Measurements from ENCODE around the gene TSPAN33.
"Not testable (repeated sequence)": the region's sequence is repeated elsewhere in the genome, so short reads cannot be mapped to it uniquely, and the experiment has no call there.

TSPAN33 gene

GRCh38 chr7:129170441-129171021 is 26.0 kb downstream of the TSPAN33 start:
- DNase-seq (ENCODE audit: low spot score), result no peak

DNA sequence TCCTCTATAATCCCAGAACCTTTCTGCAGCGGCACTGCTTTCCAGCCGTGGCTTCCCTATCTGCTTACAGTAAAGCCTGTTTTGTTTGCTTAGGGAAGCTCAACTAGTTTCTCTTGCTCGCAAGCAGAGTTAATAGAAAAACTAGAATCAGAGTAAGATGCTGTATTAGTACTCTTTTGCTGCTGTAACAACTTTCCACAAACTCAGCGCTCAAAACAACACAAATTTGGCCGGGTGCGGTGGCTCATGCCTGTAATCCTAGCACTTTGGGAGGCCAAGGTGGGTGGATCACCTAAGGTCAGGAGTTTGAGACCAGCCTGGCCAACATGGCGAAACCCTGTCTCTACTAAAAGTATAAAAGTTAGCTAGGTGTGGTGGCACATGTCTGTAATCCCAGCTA is 29.4 kb downstream of the TSPAN33 start:
- not testable (repeated sequence) for DNase-seq (ENCODE audit: low spot score)

DNA sequence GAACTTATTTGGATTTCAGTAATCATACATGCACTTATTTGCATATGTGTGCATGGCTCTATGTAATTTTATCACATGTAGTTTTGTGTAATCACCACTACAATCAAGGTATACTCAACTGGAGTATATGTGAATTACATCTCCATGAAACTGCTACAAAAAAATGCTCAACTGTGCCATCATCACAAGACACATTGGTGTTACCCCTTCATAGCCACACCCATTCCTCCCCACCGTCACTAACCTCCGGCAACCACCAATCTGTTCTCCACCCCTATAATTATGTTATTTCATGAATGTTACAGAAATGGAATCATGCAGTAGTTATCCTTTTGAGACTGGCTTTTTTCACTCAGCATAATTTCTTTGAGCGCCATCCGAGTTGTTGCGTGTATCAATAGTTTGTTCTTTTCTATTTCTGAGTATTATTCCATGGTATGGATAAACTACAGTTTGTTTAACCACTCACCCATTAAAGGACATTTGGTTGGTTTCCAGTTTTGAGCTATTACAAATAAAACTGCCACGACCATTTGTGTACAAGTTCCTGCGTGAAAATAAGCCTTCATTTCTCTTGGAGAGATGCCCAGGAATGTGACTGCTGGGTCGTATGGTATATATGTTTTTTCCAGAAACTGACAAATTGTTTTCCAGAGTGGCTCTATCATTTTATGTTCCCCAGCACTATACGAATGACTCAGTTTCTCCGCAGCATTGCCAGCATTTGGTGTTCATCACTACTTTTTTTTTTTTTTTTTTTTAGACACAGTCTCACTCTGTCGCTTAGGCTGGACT is 32.6 kb downstream of the TSPAN33 start:
- DNase-seq (ENCODE audit: low spot score), result no peak

DNA sequence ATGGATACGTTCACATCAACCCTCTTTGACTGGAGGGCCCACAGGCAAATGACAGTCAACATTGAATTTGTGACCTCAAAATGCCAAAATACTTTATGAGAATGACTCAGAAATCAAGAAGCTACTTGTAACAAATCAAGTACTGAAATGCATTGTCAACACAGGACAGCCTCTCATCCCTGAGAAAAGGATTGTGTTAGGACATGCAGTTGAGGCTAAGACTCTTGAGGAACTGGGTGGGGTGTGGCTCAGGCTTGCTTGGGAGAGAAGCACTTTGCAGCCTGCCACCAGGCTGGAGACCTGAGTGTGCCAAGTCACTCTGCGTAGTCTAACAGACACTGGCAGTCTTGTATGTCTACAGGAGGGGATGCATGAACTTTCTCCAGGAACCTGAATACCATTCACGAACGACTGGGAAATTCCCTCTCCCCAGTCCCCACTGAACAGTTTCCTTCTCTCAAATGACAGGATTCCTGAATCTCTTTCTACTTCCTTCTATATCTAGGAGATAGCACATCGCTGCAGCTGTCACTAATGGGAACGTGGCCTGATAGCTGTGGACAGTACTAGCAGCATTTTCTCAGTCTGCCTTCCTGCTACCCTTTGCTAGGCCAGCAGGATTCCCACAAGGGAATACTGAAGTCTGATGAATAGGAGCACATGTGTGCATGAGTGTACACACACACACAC is 40.6 kb downstream of the TSPAN33 start:
- DNase-seq (ENCODE audit: low spot score), result no peak

GRCh38 chr7:129186749-129187260 is 42.3 kb downstream of the TSPAN33 start:
- no peak for DNase-seq (ENCODE audit: low spot score)

GRCh38 chr7:129187681-129188371 is 43.3 kb downstream of the TSPAN33 start:
- DNase-seq (ENCODE audit: low spot score), result no peak

GRCh38 chr7:129188372-129188891 is 43.9 kb downstream of the TSPAN33 start, which contains the start of gene SMO:
TSS of gene SMO (plus strand) at chr7:129188633. CDS start at chr7:129189152, 519 bp downstream.
- no peak for DNase-seq (ENCODE audit: low spot score)

GRCh38 chr7:129188892-129189660 is 44.6 kb downstream of the TSPAN33 start:
- no peak for DNase-seq (ENCODE audit: low spot score)

DNA sequence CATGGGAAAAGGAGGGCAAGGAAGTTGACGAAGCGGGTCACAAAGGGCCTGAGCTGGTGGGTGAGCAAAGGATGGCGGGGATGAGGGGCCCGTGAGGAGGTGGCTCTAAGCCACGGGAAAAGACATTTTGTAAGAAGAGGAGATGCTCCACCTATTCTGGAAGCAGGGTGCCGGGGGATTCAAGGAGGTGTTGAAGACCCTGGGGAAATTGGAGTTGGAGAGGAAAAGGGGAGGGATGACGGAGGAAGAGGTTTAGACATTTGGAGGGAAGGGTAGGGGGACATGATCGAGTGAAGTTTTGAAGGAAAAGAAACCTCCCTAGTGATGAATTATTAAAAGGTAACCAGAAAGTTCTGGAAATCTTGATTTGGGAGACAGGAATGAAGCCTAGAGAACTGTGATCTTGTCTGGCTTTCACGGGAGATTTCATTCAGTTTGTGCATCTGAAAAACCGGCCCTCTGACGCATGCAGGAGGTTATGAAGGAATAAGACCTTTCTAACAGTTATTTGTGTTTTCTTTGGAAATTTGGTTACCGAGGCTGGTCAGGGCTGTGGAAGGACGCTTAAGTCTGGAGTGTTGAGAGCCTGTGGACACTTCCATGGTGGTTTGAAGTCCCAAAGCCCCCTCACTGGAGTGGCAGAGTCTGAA is 45.3 kb downstream of the TSPAN33 start:
- no peak for DNase-seq (ENCODE audit: low spot score)

DNA sequence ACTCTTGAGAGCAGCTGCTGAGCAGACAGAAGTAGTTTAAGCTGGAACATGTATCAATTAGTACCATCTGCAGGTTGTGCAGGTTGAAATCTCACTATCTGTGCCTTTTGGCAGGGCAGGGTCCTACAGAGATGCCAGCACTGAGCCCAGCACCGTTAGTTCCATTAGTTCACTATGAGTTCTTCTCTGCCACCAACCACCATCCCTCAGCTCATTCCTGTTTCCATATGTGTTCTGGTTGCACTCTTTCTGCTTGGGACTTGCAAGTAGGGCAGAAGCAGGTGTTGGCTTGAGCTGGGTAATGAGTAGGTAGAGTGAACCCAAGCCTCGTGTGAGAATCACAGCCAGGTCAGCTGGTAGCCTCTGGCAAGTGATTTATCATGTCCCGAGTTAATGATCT is 46.8 kb downstream of the TSPAN33 start:
- no peak for DNase-seq (ENCODE audit: low spot score)

GRCh38 chr7:129193892-129194291 is 49.4 kb downstream of the TSPAN33 start:
- DNase-seq (ENCODE audit: low spot score), result no peak

GRCh38 chr7:129197771-129198170 is 53.3 kb downstream of the TSPAN33 start:
- DNase-seq (ENCODE audit: low spot score), result no peak

DNA sequence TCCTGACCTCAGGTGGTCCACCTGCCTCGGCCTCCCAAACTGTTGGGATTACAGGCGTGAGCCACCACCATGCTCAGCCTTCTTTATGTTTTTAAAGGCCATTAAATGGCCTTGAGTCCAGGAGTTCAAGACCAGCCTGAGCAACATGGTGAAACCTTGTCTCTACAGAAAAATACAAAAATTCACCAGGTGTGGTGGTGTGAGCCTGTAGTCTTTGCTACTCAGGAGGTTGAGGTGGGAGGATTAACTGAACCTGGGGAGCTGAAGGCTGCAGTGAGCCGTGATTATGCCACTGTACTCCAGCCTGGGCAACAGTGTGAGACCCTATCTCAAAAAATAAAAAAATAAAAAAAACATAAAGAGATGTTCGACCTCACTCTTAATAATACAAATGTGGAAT is 54.9 kb downstream of the TSPAN33 start:
- DNase-seq (ENCODE audit: low spot score), result no peak

DNA sequence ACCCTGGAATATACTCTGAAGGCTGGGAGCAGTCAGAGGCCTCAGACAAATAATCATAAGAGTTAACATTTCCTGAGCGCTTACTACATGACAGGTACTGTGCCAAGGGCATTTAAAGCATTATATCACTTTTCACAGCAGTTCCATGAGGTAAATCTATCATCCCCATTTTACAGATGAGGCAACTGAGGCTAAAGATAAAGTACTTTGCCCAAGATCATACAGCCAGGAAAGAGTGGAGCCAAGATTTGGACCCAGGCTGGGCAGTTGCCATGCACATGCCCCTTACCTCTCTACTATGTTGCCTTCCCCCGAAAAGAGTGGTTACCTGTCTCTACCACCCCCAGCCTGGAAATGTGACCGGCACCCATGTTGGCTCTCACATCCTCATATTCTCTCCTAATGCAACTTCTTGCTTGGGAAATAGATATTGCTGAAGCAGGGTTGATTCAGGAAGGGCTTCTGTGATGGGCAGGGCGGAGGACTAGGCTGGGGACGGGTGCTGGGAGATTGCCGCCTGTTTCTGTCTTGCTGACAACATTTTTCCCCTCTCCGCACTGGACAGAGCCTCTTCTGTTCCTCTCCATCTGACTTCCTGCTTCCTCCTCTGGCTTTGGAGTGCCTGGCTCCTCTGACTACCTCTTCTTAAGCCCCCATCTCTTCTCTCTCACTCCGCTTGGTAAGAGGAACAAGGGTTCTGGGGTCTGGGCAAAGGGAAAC is 57.7 kb downstream of the TSPAN33 start:
- DNase-seq (ENCODE audit: low spot score), result no peak

DNA sequence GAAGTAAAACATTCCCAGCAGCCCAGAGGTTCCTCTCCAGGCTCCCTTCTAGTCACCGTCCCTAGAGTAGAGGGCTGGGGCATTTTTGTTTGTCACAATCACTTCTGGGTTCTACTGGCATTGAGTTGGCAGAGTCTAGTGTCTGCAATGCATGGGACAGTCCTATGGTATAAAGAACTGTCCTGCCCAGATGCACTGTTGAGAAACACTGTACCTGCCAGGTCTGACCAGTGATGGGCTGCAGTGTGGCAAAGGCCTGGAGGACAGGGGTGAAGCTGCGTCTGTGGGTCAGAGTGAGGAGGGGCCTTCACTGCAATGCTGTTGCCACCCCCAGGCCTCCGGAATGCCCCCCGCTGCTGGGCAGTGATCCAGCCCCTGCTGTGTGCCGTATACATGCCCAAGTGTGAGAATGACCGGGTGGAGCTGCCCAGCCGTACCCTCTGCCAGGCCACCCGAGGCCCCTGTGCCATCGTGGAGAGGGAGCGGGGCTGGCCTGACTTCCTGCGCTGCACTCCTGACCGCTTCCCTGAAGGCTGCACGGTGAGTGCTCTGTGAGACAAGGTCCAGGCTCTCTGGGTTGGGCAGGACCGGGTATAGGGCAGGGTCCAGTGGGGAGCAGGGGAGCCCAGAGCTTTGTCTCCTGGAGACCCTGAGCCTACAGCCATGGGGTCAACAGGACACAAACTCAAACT is 58.7 kb downstream of the TSPAN33 start:
- DNase-seq (ENCODE audit: low spot score), result no peak

DNA sequence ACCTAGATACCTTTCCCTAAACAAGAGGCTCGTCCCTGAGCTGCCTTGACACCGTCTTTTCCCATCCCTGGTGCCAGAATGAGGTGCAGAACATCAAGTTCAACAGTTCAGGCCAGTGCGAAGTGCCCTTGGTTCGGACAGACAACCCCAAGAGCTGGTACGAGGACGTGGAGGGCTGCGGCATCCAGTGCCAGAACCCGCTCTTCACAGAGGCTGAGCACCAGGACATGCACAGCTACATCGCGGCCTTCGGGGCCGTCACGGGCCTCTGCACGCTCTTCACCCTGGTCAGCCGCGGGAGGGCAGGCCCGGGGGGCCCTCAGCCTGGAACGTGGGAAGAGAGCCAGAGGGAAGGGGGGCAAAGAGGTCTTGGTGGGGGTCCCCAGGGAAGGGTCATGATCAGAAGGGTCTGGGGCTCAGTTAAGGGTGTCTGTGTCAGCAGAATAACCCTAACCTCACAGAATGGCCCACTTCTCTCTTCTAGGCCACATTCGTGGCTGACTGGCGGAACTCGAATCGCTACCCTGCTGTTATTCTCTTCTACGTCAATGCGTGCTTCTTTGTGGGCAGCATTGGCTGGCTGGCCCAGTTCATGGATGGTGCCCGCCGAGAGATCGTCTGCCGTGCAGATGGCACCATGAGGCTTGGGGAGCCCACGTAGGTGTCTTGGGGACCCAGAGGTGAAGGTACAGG is 60.8 kb downstream of the TSPAN33 start:
- DNase-seq (ENCODE audit: low spot score), result no peak

DNA sequence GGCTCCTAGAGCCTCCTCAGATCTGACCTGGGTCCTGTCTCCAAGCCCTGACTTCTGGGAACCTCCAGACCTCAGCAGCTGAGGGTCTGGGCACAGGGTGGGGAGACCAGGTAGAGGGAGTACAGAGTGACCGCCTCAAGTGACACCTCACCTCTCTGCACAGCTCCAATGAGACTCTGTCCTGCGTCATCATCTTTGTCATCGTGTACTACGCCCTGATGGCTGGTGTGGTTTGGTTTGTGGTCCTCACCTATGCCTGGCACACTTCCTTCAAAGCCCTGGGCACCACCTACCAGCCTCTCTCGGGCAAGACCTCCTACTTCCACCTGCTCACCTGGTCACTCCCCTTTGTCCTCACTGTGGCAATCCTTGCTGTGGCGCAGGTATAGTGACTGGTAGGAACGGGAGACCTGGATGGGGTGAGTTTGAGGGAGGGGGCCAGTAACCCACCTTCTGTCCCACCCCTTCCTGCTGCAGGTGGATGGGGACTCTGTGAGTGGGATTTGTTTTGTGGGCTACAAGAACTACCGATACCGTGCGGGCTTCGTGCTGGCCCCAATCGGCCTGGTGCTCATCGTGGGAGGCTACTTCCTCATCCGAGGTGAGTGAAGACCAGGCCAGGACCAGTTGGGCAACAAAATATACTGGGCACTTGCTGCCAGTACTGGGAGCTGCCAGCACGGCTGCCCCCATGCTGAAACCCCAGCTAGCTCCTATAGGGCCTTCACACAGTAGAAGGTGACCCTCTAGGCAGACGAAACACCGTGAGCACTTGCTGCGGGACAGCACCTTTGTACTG is 61.7 kb downstream of the TSPAN33 start:
- no peak for DNase-seq (ENCODE audit: low spot score)

- DNase-seq (ENCODE audit: low spot score), result no peak
These were observed 64.2 kb downstream of the TSPAN33 start for GRCh38 chr7:129208667-129209066.
